ENCODE data around the gene ERC1.
"Not testable (repeated sequence)": the region's sequence is repeated elsewhere in the genome, so short reads cannot be mapped to it uniquely, and the experiment has no call there.

Gene ERC1

DNA sequence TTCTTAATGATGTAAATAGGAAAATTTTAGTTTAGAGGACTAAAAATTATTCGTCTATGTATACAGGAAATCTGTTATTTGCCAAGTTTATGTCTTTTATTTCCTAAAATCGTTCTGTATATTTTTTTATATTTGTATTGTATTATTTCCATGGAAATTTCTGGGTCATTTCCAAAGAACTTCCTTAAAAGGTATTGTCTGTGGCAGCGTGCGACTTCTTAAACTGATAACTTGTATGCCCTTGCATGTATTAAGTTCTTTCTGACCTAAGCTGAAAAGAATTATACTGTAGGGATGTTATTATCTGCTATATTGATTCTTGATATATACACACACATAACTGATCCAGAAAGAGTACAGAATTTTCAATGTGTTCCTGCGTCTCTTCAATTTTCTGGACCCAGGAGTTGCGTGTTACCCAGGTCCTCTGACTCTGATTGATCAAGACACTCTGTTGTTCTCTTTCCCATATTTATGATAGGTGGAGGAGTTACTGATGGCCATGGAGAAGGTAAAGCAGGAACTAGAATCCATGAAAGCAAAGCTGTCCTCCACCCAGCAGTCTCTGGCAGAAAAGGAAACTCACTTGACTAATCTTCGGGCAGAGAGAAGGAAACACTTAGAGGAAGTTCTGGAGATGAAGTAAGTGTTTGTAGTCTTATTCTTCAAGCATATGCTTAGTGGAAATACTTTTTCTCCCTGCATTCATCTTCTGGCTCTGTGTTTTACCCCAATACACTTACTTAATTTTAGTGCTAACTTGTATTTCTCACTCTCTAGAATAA, 298.5 kb downstream of the ERC1 start:
- DNase-seq (ENCODE audit: low spot score): peak; percentile 4

GRCh38 chr12:1290716-1291115, 299.7 kb downstream of the ERC1 start:
- DNase-seq (ENCODE audit: low spot score): no peak

DNA sequence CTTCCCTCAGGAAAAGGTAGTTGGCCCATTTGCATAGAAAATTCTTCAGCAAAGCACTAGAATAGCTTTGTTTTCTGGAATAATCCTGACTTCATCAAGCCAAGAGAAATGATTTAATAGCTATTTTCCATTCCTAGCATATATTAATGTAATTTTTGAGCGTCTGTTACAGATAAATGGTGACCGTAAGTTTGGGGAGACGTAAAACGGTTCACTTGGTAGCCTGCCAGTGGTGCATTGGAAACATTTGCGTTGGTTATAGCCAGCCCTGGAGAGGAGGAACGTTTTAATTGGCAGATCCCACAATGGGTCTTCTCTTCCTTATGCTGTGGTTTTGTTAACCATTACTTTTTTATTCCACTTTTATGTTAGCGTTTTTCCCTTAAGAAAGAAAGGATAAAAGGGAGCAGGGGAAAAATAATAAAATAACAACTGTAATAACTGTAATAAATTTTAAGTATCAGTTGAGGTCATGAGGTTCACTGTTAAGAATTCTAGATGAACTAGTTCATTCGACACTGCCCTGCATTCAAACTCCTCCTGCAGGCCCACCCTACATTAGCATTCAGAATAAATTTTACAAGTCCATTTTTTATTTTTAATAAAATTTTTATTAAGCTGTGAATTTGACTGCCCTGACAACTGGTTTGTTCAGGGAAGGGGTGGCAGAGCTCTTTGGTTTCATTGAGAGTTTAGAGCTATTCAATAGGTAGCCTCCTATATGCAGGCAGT, 300.7 kb downstream of the ERC1 start:
- DNase-seq (ENCODE audit: low spot score): no peak

DNA sequence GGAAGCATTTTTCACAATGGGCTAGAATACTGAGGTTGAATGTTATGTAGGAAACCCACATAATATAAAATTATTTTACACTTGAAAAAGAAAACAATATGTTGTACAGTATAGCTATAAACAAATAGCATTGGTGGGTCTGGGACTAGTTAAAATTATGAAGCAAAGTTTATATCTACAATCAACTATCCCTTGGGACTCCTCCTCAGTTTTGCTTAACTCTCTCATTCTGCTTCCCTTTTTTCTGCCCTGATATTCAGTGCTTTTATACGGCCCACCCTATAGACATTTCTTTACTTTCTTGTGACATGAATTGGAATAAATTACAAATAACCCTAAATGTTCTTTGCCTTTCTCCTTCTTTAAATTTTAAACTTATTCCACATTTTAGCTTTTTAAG, 302.9 kb downstream of the ERC1 start:
- no peak for DNase-seq (ENCODE audit: low spot score)

GRCh38 chr12:1297206-1297605, 306.2 kb downstream of the ERC1 start:
- no peak for DNase-seq (ENCODE audit: low spot score)

GRCh38 chr12:1297639-1298175, 306.7 kb downstream of the ERC1 start:
- no peak for DNase-seq (ENCODE audit: low spot score)

GRCh38 chr12:1300460-1300859, 309.4 kb downstream of the ERC1 start:
- no peak for DNase-seq (ENCODE audit: low spot score)

GRCh38 chr12:1302201-1302870, 311.3 kb downstream of the ERC1 start:
- no peak for DNase-seq (ENCODE audit: low spot score)

DNA sequence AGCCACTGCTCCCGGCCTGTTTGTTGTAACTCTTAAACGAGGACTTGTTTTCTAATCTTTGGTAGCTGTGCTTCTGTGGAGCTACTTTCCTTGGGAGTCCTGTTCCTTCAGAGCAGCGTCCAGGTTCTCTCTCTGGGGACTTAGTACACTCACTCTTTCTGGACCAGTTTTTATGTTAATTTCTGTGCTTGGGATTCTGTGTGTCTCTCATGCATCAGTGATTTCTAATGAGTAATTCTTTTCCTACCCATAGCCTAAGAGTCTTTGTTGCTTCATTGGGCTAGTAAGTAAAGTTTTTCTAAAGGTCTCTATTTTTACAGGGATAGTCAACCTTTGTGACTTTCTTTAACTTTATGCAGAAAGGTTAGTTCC, 314.0 kb downstream of the ERC1 start:
- no peak for DNase-seq (ENCODE audit: low spot score)

DNA sequence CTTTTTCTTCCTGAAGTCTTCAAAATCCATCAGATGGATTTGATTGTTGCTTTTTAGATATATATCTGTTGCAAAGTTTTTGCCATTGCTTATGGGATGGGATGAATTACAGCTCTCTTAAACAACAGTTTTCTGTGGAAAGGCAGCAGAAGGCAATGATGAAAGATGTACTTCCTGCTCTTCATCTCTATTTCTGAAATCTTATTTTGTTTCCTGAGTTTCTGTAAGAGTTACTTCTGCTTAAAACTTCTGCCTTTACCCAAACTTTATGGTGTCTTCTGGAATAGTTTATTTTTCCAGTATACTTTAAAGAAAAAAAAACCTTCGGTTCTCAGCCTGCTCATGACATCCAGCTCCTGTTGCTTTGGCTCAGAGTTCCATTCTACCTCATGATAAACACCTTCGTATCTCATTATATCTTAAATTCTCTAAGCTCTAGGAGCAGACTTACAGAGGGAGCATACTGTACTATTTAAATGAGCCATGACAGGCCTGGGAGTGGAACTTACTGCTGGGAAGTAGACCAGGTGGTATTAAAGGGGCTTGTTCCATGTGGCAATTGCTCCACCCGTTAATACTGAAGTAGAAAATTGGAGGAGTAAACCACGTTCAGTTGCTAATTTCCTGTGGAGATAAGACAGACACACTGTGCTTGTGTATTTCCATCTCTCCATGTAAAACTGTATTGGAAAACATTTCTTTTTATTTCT, 314.9 kb downstream of the ERC1 start:
- DNase-seq (ENCODE audit: low spot score): no peak

GRCh38 chr12:1306817-1307216, 315.8 kb downstream of the ERC1 start:
- no peak for DNase-seq (ENCODE audit: low spot score)

DNA sequence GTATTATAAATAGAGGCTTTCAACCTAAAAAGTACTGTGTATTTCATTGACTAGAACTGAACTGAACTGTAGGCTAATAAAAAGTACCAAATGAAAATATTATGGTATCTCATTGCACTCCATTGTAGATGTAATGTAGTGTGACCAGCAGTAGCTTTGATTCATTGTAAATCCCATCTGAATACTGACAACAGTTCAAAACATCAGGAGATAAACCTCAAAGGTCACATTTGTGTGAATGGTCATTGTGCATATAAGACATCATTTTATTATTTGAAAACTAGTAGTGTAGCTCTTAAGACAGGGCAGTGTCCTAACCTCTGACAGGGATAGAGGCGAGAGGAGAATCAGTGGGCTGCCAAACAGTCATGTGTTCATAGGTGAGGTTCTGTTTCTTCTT, 316.8 kb downstream of the ERC1 start:
- no peak for DNase-seq (ENCODE audit: low spot score)

DNA sequence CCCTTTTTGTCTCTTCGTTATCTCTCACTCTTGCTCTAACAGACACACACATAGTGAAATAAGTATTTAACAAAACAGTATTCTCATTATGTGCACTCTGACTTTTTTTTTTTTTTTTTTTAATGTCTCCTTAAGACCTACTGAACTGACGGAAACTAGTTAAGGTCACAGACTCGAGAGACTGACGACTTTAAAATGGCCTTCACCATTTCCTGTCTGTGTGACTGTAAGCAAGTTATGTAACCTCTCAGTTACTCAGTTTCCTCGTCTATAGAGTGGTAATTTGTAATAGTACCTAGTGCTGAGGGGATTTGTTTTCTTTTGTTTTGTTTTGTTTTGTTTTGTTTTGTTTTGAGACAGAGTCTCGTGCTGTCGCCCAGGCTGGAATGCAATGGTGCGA, 318.6 kb downstream of the ERC1 start:
- DNase-seq (ENCODE audit: low spot score): no peak

DNA sequence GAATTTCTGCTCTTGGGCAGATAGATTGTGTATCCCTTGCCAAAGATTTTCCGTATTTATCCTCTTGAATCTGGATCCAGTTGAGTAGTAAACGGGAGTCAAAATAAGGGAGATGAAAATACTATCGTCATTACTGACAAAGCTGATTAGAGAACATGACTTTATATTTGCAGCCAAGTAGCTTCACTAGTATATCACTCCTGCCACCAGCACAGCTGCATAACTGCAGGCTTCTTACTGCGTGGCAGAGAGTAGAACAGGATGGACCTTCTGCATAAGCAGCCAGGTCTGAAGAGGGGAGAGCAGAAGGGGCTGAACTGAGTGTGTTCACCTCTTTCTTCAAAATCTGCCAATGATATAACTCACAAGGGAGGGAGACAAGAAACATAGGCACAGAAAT, 319.6 kb downstream of the ERC1 start:
- no peak for DNase-seq (ENCODE audit: low spot score)

- DNase-seq (ENCODE audit: low spot score): no peak
Observed at GRCh38 chr12:1311145-1311544, 320.1 kb downstream of the ERC1 start.

DNA sequence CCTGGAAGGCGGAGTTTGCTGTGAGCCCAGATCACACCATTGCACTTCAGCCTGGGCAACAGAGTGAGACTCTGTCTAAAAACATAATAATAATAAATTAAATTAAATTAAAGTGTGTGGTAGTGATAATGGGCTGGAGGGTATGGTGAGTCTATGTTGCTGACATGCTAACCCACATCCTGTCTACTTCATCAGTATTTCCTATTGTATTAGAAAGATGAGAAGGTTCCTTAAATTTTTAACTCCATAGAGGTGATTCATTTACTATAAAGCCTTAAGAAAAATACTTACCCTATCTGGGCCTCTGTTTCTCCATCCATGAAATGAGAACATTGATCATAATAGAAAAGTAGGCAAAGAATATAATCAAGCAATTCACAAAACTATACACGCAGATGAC, 322.9 kb downstream of the ERC1 start:
- no peak for DNase-seq (ENCODE audit: low spot score)

DNA sequence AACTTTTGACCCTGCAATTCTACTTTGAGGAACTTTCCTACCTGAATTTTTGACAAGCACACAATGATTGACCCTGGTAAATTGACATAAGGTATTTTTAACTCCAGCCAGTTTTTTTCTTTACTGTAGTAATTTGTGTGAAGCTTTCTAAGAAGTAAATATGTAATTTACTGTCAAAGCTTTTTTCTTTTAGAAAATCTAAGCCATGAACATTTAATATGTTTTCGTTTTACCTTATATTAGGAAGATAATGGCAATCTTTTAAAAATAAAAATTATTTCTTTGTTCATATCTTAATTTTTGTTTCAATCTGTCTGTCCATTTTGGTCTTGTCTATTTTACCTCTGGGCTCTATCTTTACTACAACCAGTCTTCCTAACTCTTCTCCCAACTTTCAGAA, 323.5 kb downstream of the ERC1 start:
- DNase-seq (ENCODE audit: low spot score): no peak

DNA sequence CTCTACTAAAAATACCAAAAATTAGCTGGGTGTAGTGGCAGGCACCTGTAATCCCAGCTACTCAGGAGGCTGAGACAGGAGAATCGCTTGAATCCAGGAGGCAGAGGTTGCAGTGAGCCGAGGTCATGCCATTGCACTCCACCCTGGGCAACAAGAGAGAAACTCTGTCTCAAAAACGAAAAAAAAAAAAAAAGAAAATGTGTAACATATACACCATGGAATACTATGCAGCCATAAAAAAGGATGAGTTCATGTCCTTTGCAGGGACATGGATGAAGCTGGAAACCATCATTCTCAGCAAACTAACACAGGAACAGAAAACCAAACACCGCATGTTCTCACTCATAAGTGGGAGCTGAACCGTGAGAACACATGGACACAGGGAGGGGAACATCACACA, 326.0 kb downstream of the ERC1 start:
- DNase-seq (ENCODE audit: low spot score): not testable (repeated sequence)

- no peak for DNase-seq (ENCODE audit: low spot score)
Observed at GRCh38 chr12:1318327-1319031, 327.5 kb downstream of the ERC1 start.

DNA sequence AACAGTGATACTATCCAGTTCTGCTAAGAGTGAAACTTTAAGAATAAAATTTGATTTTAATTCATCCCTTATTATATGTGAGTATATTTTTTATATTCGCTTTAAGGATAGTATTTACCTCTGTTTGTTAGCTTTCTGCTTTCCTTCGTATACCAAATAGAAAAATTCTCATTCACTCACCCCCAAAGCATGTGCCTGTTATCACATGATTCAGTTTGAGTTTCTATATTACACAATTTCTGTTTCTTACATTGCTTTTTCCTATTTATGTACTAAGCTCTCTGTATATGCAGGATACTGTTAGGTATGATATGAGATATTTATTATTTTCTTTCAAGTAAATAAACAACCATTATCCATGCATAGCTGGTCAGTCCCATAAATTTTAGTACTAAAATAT, 328.2 kb downstream of the ERC1 start:
- no peak for DNase-seq (ENCODE audit: low spot score)

DNA sequence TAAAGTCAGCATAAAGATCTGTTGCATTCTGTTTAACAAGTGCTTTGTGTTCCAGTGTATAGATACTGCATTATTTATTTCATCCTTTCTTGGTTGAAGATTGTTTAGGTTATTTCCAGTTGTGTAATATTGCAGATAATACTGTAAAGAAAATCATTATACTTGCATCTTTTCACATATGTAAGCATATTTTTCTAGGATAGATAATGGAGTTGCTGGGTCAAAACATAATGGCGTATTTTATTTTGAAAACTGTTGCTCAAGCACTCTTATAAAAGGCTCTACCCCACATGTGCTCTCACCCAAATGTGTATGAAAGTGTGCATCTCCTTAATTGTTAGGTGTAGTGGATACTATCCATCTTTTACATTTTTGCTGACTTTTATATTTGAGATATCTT, 329.0 kb downstream of the ERC1 start:
- no peak for DNase-seq (ENCODE audit: low spot score)

GRCh38 chr12:1322821-1323220, 331.8 kb downstream of the ERC1 start:
- no peak for DNase-seq (ENCODE audit: low spot score)

Data from kidney capillary endothelial cell (primary cell).